ENCODE measurements around the gene ANKRD6.

ANKRD6 gene

DNA sequence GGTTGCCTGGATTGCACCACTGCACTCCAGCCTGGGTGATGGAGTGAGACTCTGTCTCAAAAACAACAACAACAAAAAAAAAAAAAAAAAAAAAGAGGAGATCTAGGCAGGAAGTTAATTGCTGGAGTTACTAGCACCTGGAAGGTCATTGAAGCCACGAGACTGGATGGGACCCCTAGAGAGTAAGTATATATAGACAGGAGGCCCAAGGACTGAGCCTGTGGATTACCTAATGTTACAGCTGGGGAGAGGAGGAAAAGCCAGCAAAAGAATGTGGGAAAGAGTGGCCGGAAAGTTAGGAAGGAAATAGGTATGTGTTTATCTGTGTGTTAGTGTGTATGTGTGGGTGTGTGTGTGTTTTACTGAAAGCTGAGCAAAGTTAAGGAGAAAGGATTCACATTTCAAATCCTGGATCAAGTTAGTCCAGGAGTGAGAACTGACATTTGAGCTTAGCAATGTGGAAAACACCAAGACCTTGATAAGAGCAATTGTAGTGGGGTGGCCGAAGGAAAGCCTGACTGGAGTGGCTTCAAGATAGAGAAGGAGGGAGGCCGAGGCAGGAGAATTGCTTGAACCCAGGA, 38.4 kb downstream of the ANKRD6 start:
- DNase-seq (ENCODE audit: low read depth), result no peak

DNA sequence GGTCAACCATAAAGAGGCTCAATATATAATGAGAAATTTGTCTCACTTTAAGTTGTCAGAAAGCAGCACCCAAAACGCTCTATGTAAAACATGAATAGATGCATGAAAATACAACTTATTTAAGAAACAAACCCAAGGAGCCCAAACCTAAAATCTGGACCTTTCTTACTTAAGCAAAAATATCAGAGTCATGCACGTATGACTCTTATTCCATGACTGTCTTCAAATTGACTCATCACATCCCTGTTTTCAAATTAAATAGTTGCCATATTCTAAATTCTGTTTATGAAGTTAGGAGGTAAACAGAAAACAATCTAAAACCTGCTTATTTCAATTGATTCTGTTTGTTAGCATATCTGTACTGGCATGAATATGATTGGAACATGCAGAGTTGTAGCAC, 42.1 kb downstream of the ANKRD6 start:
- DNase-seq (ENCODE audit: low read depth), result no peak

DNA sequence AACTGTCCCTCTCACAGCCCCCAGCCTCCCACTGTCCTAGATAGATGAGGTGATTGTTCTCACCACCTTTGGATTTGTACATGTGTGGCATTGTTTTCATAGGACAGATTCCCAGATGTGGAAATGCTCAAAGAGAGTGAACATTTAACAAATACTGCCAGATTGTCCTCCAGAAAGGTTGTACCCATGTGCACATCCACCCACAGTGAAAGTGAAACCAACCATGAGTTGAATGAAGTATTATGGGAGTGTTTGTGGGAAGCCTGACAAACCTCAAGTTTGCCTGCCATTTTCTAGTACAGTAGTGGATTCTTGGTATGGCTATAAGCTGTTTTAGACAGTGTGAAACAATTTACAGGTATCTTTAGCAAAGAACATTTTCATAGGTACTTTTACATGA, 42.7 kb downstream of the ANKRD6 start:
- DNase-seq (ENCODE audit: low read depth), result no peak

DNA sequence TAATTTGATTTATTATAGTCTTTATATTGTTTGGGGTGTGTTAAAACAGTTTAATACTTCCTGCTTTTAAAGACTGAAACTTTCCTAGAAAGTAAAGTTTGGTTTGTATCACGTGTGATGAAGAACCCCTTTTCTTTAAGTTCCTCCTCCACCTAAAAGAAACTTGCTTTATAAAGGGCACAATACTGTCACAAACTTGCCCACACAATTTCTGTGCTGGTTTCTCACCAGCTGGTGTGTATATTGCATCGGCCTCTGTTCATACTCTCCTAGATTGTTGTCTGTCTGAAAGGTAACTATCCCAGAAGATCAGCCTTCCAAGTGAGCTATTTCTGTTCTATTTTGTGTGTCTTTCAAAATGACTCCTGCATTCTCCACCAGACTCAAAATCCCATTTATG, 46.9 kb downstream of the ANKRD6 start:
- DNase-seq (ENCODE audit: low read depth), result no peak

DNA sequence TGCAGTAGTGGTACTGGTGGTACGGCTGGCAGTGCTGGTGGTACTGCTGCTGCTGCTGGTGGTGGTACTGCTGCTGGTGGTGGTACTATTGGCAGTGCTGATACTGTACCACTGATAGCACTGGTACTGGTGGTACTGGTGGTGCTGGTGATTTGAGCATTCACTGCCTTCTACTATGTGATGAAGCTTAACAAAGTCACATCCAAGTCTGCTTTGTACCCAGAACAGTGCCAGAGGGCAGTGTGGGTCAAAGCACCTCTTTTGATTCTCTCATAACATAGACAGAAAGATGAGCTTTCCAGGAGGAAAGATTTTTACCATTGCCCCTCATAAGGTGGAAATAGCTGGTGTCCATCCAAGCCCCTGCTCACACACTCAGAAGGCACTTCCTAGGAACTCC, 48.7 kb downstream of the ANKRD6 start:
- DNase-seq (ENCODE audit: low read depth), result no peak

DNA sequence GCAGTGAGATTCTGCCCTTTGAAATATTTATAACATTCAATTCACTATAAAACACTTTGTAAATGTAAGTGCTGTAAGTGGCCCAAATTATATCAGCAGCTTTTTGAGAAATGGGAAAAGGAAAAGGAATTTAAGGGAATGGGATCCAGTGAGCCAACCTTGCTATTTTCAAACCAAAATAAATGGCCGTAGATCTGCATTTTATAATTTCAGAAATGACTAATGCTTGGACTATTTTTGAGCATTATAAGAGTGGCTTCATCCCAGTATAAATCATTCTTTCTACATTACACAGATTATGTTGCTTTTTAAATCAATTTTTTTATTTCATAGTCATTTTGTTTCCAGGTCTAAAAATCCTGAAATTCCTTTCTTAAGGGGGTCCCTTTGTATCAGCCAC, 49.2 kb downstream of the ANKRD6 start:
- no peak for DNase-seq (ENCODE audit: low read depth)

DNA sequence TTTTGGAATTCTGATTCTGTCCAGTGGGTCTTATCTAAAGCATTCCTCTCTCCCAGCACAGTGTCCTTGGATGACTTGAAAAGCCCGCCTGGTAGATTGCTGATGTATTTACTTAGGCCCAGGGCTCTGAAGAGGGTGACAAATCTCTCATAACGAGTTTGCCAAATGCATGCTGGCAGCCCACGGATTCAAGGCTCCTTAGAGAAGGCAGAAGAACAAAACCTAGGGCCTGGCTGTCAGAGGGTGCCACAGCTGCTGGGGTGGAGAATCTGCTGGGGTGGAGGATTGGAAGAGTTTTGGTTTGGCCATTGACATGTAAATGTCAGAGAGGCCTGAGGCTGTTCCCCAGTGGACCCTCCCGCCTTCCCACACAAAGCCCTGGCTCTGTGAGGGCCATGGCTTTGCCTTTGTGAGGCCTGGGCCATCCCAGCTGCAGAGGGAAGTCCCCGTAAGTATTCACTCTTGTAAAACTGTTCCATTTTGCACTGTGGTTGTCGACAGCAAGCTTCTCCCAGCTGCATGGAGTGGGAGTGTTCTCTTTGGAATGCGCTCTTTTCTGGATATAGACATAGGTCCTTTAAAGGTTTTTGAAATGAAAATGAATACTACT, 50.3 kb downstream of the ANKRD6 start:
- DNase-seq (ENCODE audit: low read depth), result no peak

DNA sequence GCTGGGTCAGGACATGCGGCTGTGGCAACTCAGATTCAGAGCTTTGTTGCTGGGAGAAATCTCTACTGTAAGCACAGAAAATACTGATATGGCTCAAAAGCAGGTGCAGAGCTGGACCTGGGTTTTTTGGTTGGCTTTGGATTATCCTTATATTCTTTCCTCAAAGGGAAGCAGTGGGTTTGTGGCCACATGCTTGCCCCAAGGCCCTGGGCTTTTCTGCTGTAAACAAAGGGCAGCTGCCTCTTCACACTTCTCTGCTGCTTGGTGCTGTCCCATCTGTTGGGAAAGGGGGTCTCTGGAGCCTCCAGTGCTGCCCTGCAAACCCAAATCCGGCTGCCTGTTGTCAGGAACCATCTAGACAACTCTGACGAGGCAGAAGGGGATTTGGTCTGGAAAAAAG, 52.4 kb downstream of the ANKRD6 start:
- no peak for DNase-seq (ENCODE audit: low read depth)

DNA sequence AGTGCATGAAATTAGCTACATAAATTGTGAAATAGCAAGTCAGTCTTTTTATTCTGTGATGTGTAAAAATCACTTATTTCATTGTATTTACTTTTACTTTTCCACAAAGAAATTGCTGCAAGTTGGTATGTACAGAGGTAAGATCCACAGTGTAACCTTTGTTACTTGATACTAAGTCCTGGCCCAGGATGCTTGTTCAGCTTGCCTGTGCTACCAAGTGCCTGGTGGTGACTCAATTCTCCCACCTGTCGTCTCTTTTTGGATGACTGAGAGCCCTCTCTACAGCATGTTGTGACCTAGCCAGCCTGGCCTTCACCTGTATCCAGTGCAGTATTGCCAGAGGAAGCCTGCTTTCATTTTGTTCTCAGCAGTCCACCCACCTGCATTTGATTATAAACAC, 54.9 kb downstream of the ANKRD6 start:
- no peak for DNase-seq (ENCODE audit: low read depth)

DNA sequence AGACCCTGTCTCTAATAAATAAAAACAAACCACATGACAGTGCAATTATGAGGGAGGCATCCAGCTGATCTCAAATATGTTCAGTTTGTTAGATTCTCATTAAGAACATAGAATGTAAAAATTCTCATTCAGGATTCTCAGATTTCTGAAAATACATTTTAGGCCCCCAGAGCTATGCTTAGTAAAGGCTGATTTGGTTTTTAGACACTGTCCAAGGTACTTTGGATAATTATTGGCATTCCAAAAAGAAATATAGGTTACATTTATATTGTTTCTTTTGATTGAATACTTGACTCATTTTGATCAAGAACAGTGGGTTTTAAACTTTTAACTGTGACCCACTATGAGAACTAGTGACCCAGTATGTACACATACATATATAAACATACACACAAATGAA, 55.5 kb downstream of the ANKRD6 start:
- DNase-seq (ENCODE audit: low read depth), result no peak

DNA sequence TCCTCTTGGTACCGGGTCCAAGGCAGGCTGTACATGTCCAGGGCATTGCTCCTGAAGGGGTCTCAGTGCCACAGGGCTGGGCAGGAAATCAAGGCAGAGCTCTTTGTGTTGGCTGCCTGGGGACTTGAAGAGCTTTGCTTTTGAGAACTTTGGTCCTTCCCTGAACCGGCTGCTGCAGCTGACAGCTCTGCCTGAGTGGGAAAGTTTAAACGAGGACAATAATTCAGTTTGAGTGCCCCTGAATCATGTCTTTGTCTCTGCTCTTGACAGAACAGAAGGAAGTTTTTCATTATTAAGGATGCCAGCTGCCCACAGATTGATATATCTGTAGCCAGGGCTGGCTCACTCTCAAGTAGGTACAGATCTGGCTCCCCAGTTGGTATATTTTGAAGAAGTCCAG, 56.1 kb downstream of the ANKRD6 start:
- DNase-seq (ENCODE audit: low read depth), result no peak

DNA sequence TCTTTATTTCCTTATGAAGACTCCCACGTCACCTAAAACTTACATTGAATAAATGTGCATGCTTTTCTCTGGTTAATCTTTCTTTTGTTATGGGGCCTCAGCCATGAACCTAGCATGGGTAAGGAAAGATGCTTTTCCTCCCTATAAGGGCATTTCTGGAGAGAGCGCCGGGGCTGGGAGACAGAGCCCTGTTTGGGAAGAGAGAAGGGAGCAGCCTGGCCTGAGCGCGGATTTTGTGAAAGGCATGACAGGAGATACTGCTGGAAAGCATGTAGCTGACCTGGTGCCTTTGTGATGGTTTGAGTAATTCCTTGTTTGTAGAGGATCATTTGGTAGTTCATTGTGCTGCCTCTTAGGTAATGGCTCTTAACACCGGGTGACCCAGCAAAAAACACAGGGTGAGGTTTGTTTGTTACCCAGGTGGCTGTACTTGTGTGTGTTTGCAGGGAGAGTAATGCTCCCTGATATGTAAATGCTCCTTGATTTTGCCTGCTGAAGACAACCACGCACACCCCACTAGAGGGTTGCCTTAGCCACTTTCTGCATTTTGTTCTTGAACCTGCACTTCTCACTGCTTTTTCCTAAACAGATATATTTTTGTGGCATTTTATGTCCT, 59.2 kb downstream of the ANKRD6 start:
- DNase-seq (ENCODE audit: low read depth), result no peak

DNA sequence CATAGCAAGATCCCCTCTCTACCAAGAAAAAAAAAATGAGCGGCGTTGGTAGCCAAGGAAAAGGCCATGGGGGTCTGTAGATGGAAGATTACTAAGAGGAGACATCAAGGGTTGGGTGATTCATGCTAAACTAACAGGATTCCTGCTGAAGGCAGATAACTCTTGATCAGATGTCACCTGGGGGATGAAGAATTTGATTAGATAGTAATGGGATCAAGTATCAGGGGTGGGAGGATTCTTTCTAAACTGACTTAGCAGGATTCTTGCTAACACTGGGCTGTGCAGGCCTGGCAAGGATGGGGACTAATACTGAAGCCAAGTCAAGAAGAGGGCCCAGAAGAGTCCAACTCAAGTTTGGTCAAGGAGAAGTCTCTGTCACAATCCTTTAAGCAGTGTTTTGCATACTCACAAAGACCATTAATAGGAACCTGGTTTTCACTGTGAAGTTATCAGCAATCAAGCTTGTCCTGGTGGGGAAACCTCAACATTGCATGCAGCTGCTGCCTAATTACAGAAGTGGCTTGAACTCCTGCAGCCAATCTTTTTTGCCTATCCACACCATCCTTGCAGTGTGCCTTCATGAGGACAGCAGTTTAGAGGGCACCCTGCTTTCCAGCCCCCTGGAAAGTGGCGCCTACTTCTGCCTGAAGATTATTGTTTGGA, 61.3 kb downstream of the ANKRD6 start:
- DNase-seq (ENCODE audit: low read depth), result no peak

DNA sequence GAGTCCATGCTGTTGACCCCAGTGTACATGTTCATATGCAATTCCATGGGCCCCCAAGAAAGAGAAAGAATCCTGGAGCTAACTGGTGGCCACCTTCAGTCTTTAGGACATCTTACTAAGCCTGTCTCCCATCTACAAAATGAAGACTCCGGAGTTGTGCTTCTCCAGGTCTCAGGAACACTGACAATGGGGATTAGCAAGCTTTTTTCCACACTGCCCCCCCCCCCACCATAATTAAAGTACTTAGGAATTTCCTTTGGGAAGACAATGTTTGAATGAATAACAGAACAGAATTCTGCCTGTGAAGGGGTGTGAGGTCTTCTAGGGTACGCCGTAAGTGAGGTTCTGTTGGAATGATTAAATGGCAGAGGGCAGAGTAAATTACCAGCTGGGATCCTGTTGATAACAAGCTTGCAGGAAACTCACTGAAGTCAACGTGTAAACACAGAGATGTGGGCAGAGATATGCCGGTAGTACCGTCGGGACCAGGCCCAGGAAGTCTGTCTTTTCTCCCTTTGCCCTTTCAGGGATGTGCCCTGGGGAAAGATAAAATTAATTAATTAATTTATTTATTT, 63.1 kb downstream of the ANKRD6 start:
- DNase-seq (ENCODE audit: low read depth), result no peak

DNA sequence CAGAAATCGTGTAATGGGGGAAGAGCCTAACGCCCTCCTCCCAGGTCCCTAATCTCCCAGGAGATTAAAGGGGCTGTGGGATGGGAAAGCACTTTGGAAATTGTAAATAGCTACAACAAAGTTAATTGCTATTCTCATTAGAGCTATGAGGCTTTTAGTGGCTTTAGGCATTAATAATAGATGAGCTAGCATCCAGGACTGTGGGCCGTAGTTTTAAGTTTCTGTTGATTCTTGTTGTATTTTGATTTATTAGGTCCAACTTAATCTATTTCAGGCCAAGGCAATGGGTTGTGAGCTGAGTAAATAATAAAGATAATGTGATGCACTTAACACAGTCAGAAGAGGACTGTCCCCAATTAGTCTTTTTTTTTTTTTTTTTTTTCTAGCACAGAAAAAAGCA, 67.7 kb downstream of the ANKRD6 start:
- no peak for DNase-seq (ENCODE audit: low read depth)

DNA sequence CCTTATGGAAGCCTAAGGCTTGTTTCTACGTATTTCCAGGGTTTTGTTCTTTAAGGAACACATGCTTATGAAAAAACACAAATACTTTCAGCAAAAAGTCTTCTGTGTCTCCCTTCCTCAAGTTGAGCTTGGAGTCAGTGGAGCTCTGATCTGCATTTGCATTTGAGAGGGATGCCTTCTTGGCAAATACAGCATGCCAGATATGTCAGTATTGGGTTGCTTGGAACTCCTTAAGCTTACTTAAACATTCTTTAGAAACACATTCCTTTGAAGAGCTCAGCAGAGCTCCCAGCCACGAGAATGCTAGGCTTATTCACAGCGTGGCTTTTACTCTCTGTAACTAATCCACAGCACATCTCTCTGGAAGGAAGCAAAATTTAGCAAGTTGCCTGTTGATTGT, 68.3 kb downstream of the ANKRD6 start:
- DNase-seq (ENCODE audit: low read depth), result no peak

DNA sequence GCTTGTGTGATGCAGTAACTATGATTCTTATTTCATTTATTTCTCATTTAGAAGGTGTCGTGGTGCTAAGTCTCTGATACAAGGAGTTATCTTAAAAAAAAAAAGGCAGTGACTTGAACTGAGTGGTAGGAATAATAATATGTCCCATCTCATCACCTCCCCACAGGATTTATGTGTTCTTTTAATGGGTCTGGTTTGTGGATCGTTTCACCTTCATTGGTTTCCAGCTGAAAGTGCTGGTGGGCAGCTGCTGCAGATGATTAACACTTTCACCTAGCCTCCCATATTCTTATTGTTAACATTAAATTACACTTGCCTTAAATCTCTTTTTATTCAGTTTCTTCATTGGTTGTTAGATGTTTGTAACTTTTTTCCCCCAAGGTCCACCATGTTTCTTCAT, 68.8 kb downstream of the ANKRD6 start:
- no peak for DNase-seq (ENCODE audit: low read depth)

DNA sequence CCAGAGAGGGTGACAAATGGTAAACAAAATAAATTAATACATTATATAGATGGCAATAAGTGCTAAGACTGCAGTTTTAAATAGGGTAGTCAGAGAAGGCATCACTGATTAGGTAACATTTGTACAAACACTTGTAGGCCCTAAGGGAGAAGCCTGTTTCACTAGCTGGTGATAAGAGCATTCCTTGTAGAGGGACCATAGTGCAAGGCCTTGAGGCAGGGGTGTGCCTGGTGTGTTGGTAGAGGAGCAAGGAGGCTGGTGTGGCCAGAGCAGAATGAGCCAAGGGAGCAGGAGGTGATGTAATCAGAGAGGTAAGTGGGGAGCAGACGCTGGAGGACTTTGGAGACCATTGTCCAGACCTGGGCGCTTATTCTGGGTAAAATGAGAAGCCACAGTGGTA, 70.7 kb downstream of the ANKRD6 start:
- DNase-seq (ENCODE audit: low read depth), result no peak

DNA sequence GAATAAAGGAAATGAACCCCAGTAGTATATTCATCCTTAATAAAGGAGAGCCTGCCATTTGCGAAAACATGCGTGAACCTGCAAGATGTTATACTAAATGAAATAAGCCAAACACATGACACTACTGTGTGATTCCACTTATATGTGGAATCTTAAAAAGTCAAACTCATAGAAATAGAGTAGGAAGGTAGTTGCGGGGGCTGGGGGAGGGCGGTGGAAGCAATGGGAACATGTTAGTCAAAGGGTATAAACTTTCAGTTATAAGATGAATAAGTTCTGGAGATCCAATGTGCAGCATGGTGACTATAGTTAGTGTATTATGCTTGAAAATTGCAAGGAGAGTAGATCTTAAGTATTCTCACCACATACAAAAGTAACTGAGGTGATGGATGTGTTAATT, 72.9 kb downstream of the ANKRD6 start:
- DNase-seq (ENCODE audit: low read depth), result no peak

DNA sequence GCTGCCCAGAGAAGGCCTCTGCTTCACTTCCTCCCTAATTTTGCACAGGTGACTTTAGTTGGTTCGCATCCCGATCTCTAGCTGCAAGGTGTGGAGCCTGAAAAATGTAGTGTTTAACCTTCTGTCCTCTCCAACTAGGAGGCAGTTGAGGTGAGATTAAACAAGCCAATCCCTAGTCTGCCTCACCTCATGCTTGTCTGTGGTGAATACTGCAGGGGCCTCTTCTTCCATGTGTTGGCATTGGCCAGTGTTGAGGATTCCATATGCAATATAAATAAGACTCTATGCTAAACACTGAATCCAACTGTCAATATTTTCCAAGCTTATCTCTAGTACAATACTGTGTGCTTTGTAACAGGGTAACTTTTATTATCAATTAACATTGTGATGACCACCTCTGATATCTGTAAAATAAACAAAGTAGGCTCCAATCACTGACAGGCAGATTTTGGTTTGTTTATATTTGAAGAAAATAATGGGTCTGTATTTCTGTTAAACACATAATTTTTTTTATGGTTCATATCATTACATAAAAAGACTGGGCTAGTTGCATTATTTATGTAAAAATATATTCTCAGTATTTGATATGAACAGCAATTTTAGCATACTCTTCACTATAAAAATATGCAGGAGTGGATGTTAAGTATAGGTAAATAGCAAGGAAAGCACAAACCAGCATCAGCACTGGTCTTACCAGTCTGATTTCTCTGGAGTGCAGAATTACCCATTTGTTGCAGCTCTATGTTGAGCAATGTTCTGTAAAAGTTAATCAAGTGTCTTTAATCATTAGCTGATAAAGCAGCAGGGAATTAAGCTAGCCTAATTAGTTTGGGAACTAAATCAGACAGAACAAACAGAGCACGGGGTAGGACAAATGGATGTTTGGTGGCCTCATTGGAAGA, 74.0 kb downstream of the ANKRD6 start:
- no peak for DNase-seq (ENCODE audit: low read depth)

DNA sequence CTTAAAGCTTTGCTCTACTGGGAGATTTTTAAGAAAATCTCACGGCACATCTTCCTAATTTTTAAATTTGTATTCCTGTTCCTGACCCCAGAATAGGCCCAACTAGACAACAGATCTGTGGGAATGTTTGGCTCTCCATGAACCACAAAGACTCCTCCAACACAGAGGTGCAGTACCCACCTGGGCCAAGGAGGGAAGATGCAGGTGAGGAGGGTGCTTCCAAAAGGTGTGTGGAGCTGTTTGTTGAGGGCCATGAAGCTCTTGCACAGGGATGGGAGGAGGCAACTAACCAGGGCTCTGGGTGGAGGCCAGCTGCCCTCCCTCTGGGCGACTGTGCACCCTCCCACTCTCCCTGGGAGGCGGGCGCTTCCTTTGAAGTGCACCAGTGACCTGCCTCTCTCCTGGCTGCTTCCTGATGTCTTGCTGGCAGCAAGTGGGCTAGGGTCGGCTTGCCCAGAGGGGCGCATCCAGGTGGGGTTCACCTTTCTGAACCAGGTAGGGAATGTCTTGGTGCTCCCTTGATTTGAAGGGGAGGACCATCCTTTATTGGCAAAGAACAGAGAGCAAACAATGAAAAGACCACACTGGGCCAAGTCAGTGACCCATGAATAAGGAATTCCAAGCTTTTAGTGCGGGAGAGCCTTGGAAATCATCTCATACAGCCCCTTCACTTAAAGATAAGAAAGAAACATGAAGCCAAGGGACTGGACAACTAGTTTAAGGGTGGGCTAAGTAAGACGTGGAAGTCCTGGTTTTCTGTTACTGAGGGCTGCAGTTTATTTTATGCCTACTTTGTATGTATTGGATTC, 76.0 kb downstream of the ANKRD6 start:
- no peak for DNase-seq (ENCODE audit: low read depth)
